ENCODE measurements around the gene VEGFA. TPM values are rescaled to one million over a fixed set of nuclear protein-coding genes. Genes with fewer than 3 reads are reported as not detected.

VEGFA gene
- total RNA-seq, 1 donor from 2014 or later = 194 TPM

- TF ChIP-seq POLR2A (IDR thresholded peaks at IDR 0.05) (no peak), POLR2AphosphoS5 (IDR thresholded peaks at IDR 0.05; ENCODE audit: insufficient read depth in 1 of 2, low read depth in 1 of 2) (peak in 1 of 2 donors; percentile 11), CTCF (IDR thresholded peaks at IDR 0.05) (no peak)
- Histone ChIP-seq H3K27ac (no peak overlapping the region), H3K4me1 (peaks cover 5% of the 10 kb centered on the region), H3K36me3 (no peaks in the 10 kb centered on the region), H3K9me3 (no peaks in the 10 kb centered on the region), H3K4me3 (no peak overlapping the region), H3K27me3 (no peaks in the 10 kb centered on the region)
- no peak for DNase-seq (ENCODE audit: extremely low spot score in 2 of 2)
- intact Hi-C loops (cut with DNase I) = no loop called here
Measured at GRCh38 chr6:43803055-43803782, 33.2 kb downstream of the VEGFA start.

- intact Hi-C loops (cut with DNase I) = no loop called here
- H3K4me3 ChIP-seq = no peak overlapping the region
- no peak for DNase-seq (ENCODE audit: extremely low spot score in 2 of 2)
- H3K27ac ChIP-seq = no peak overlapping the region
- H3K9me3 ChIP-seq = no peaks in the 10 kb centered on the region
- peaks cover 5% of the 10 kb centered on the region for H3K4me1 ChIP-seq
- TF ChIP-seq POLR2A (IDR thresholded peaks at IDR 0.05) (no peak), POLR2AphosphoS5 (IDR thresholded peaks at IDR 0.05; ENCODE audit: insufficient read depth in 1 of 2, low read depth in 1 of 2) (no peak), CTCF (IDR thresholded peaks at IDR 0.05) (no peak)
- no peaks in the 10 kb centered on the region for H3K27me3 ChIP-seq
- no peaks in the 10 kb centered on the region for H3K36me3 ChIP-seq
Measured at GRCh38 chr6:43803783-43804549, 34.0 kb downstream of the VEGFA start.

GRCh38 chr6:43804550-43805223 is 34.7 kb downstream of the VEGFA start:
- no peak for TF ChIP-seq POLR2A (IDR thresholded peaks at IDR 0.05)
- TF ChIP-seq POLR2AphosphoS5 (IDR thresholded peaks at IDR 0.05; ENCODE audit: insufficient read depth in 1 of 2, low read depth in 1 of 2) = no peak
- no peak for TF ChIP-seq CTCF (IDR thresholded peaks at IDR 0.05)
- Histone ChIP-seq H3K4me1 (no peaks in the 10 kb centered on the region), H3K27me3 (no peaks in the 10 kb centered on the region), H3K27ac (no peak overlapping the region), H3K36me3 (no peaks in the 10 kb centered on the region), H3K4me3 (no peak overlapping the region), H3K9me3 (no peaks in the 10 kb centered on the region)
- intact Hi-C loops (cut with DNase I) = no loop called here
- no peak for DNase-seq (ENCODE audit: extremely low spot score in 2 of 2)

GRCh38 chr6:43805699-43806042 is 35.7 kb downstream of the VEGFA start:
- no peaks in the 10 kb centered on the region for H3K9me3 ChIP-seq
- H3K27ac ChIP-seq = no peak overlapping the region
- no peak for TF ChIP-seq POLR2AphosphoS5 (IDR thresholded peaks at IDR 0.05; ENCODE audit: insufficient read depth in 1 of 2, low read depth in 1 of 2)
- TF ChIP-seq CTCF (IDR thresholded peaks at IDR 0.05) = no peak
- TF ChIP-seq POLR2A (IDR thresholded peaks at IDR 0.05) = no peak
- H3K36me3 ChIP-seq = no peaks in the 10 kb centered on the region
- intact Hi-C loops (cut with DNase I) = no loop called here
- no peak overlapping the region for H3K4me3 ChIP-seq
- H3K27me3 ChIP-seq = no peaks in the 10 kb centered on the region
- DNase-seq (ENCODE audit: extremely low spot score in 2 of 2) = no peak
- no peaks in the 10 kb centered on the region for H3K4me1 ChIP-seq

Data from vagina (tissue), 2 donors.